HepG2 (cell line): ENCODE measurements around the gene MYBPC2. TPM values are rescaled to one million over a fixed set of nuclear protein-coding genes. Genes with fewer than 3 reads are reported as not detected.

Experiments
- ATAC-seq: fragments of 200-7000 bp; cut with Tn5 transposase; 3 replicates; pipeline ENCODE4 v1.9.1; 2020; ENCODE audit warnings: mild to moderate bottlenecking, moderate library complexity
- BruUV-seq: library from RNA; stranded (reverse); fragments of 400-500 nt; replicated peaks from 2 replicates; lab custom pipeline; 2021; lab: Mats Ljungman, UMichigan
- CTCF ChIA-PET: fragments of 300-600 bp; formaldehyde crosslinking; extraction: SDS; loops from one replicate; lab custom pipeline; 2021; ENCODE audit warnings: low total read pairs, inconsistent platforms, low intra/inter-chr PET ratio; lab: Yijun Ruan, JAX
- POLR2A ChIA-PET: fragments of 350-600 bp; sonication (Branson Sonifier 250); formaldehyde crosslinking; loops from one replicate; lab custom pipeline; 2020; ENCODE audit warnings: antibody characterized with exemption, inconsistent platforms; lab: Yijun Ruan, JAX
- DNase-seq: peaks from one replicate; pipeline ENCODE4 v3.0.0-alpha.2; 2015; ENCODE audit warnings: low spot score
- FAIRE-seq: peaks from 3 replicates; lab custom pipeline; 2011; peaks lifted over from hg19 to GRCh38; lab: Jason Lieb, UNC
- H2AFZ ChIP-seq: one replicate; pipeline ENCODE4 v1.6.1; 2011; ENCODE audit warnings: low read length, inconsistent platforms
- H3K27ac ChIP-seq: fragments of 300-600 bp; 3 replicates; pipeline ENCODE4 v1.8.0; 2011; ENCODE audit warnings: mixed run types, mild to moderate bottlenecking, mixed read lengths, low read length, inconsistent platforms; ENCODE audit not compliant: insufficient read depth; ENCODE audit errors: extremely low read length
- H3K27me3 ChIP-seq, 2 experiments: fragments of 200-600 bp in 1 of 2; 2 replicates in 1 of 2; 3 replicates in 1 of 2; pipeline versions ENCODE4 v1.6.0 to v1.8.0; 2011; ENCODE audit warnings: low read length in 2 of 2, mild to moderate bottlenecking in 2 of 2, moderate library complexity in 2 of 2, inconsistent platforms in 1 of 2; ENCODE audit not compliant: insufficient read depth in 2 of 2, control insufficient read depth in 1 of 2
- H3K36me3 ChIP-seq, 2 experiments: fragments of 200-600 bp in 1 of 2; replicated peaks in 1 of 2; 2 replicates in 1 of 2; 3 replicates in 1 of 2; pipeline versions ENCODE4 v1.5.1 to v1.8.0; 2011; ENCODE audit warnings: low read length in 2 of 2, inconsistent platforms in 1 of 2; ENCODE audit not compliant: insufficient read depth in 2 of 2, control insufficient read depth in 1 of 2
- H3K4me1 ChIP-seq: 2 replicates; pipeline ENCODE4 v1.5.1; 2012; ENCODE audit warnings: low read length, inconsistent platforms; ENCODE audit not compliant: insufficient read depth
- H3K4me2 ChIP-seq: 2 replicates; pipeline ENCODE4 v1.6.0; 2011; ENCODE audit warnings: low read depth, low read length, inconsistent platforms
- H3K4me3 ChIP-seq, 3 experiments: fragments of 200-600 bp in 1 of 3; sonication (generic), shearing (Covaris generic) in 1 of 3; replicated peaks in 1 of 3; 2 replicates each; pipeline ENCODE4 v1.5.1; 2011 to 2016; ENCODE audit warnings: low read length in 3 of 3, inconsistent platforms in 2 of 3, low read depth in 2 of 3, mild to moderate bottlenecking in 2 of 3, control low read depth in 1 of 3, mixed read lengths in 1 of 3; ENCODE audit not compliant: insufficient read depth in 1 of 3
- H3K79me2 ChIP-seq: one replicate; pipeline ENCODE4 v1.6.1; 2011; ENCODE audit warnings: low read length, inconsistent platforms; ENCODE audit not compliant: insufficient read depth
- H3K9ac ChIP-seq: 2 replicates; pipeline ENCODE4 v1.6.0; 2011; ENCODE audit warnings: mild to moderate bottlenecking, low read depth, low read length, inconsistent platforms; ENCODE audit not compliant: insufficient read depth
- H3K9me3 ChIP-seq: 2 replicates; pipeline ENCODE4 v1.5.1; 2012; ENCODE audit warnings: mild to moderate bottlenecking, low read length
- H4K20me1 ChIP-seq: 2 replicates; pipeline ENCODE4 v1.6.0; 2011; ENCODE audit warnings: inconsistent platforms, mild to moderate bottlenecking, low read length, moderate library complexity; ENCODE audit not compliant: insufficient read depth
- FOSL2 ChIP-seq: sonication (generic); formaldehyde crosslinking; IDR thresholded peaks from 2 replicates; pipeline ENCODE4 v1.4.0; 2020; ENCODE audit warnings: missing genetic modification reagents
- FOXC1 ChIP-seq: sonication (generic); formaldehyde crosslinking; IDR thresholded peaks from 2 replicates; pipeline ENCODE4 v1.8.0; 2022; ENCODE audit warnings: mild to moderate bottlenecking, missing genetic modification reagents, borderline replicate concordance
- HCFC1 ChIP-seq: fragments of 150-350 bp; IDR thresholded peaks from 2 replicates; pipeline ENCODE4 v1.6.1; 2014; ENCODE audit warnings: low read depth, low read length
- HNF4A ChIP-seq: sonication (generic); formaldehyde crosslinking; IDR thresholded peaks from 2 replicates; pipeline ENCODE4 v1.4.0; 2020; ENCODE audit warnings: missing genetic modification reagents
- MTF2 ChIP-seq: sonication (generic); formaldehyde crosslinking; IDR thresholded peaks from 2 replicates; pipeline ENCODE4 v1.5.0; 2020; ENCODE audit warnings: missing genetic modification reagents, borderline replicate concordance
- NR2F6 ChIP-seq, 2 experiments: IDR thresholded peaks; 2 replicates each; pipeline ENCODE4 v1.6.1; 2016; ENCODE audit warnings: antibody characterized with exemption in 1 of 2, mild to moderate bottlenecking in 1 of 2
- RARG ChIP-seq: sonication (generic); formaldehyde crosslinking; IDR thresholded peaks from 2 replicates; pipeline ENCODE4 v1.4.0; 2020; ENCODE audit warnings: low read depth, mild to moderate bottlenecking, missing genetic modification reagents
- SMARCC2 ChIP-seq: fragments of 450-650 bp; IDR thresholded peaks from 2 replicates; pipeline ENCODE4 v1.6.1; 2017; ENCODE audit warnings: antibody characterized with exemption, mild to moderate bottlenecking
- SNAI1 ChIP-seq: sonication (generic); formaldehyde crosslinking; IDR thresholded peaks from 2 replicates; pipeline ENCODE4 v1.5.0; 2020; ENCODE audit warnings: mild to moderate bottlenecking, missing genetic modification reagents, borderline replicate concordance
- ZNF616 ChIP-seq: sonication (generic); formaldehyde crosslinking; IDR thresholded peaks from 2 replicates; pipeline ENCODE4 v1.5.0; 2020; ENCODE audit warnings: low read depth, mild to moderate bottlenecking, missing genetic modification reagents
- ZNF619 ChIP-seq: sonication (generic); formaldehyde crosslinking; IDR thresholded peaks from 2 replicates; pipeline ENCODE4 v1.4.0; 2020; ENCODE audit warnings: mild to moderate bottlenecking, missing genetic modification reagents
- whole genome bisulfite sequencing: methylation state at CpG from one replicate; pipeline ENCODE4 v1.1.6; 2017; ENCODE audit warnings: low lambda C conversion rate; 5-methylcytosine and 5-hydroxymethylcytosine counted together
- in situ Hi-C: cut with HindIII; loops from 2 replicates; pipeline ENCODE4 v1.10.0; 2017; ENCODE audit warnings: low pct_unique_long_range_greater_than_20kb; ENCODE audit not compliant: extremely low pct_ligation_motif_present
- intact Hi-C: fragments of 100-400 bp; cut with micrococcal nuclease; formaldehyde crosslinking; loops from one replicate; pipeline ENCODE4 v1.10.0; 2022; ENCODE audit not compliant: unreplicated experiment
- polyA plus RNA-seq, 8 experiments: library from polyadenylated mRNA; depleted of rRNA in 3 of 8; stranded (reverse) in 7 of 8; unstranded in 1 of 8; fragments of >200 nt; fragmentation: Illumina TruSeq in 4 of 8; extraction: Trizol in 4 of 8; gene quantifications; 2 replicates each; pipeline versions ENCODE4 v1.2.1 to v1.2.3, GENCODE V29; 2011 to 2016; ENCODE audit warnings: low read depth in 4 of 8, missing spikeins in 1 of 8, mixed read lengths in 1 of 8; ENCODE audit not compliant: insufficient read depth in 1 of 8
- total RNA-seq, 5 experiments: library from RNA; depleted of rRNA; stranded (reverse); fragments of >200 nt; fragmentation: Illumina TruSeq; extraction: Trizol; gene quantifications; 2 replicates each; pipeline ENCODE4 v1.2.3, GENCODE V29; 2016; ENCODE audit warnings: low read depth in 1 of 5
- TF ChIP-seq, protein P1 (sequence below): sonication (generic); formaldehyde crosslinking; IDR thresholded peaks from 2 replicates; pipeline ENCODE4 v1.5.1; 2020; ENCODE audit warnings: mild to moderate bottlenecking, moderate library complexity, missing genetic modification reagents
- TF ChIP-seq, protein P2 (sequence below): IDR thresholded peaks from 2 replicates; pipeline ENCODE4 v1.6.1; 2016; ENCODE audit warnings: missing biosample characterization, missing genetic modification reagents, low read depth

MYBPC2 gene
- total and polyA plus RNA-seq, 2 of the 13 experiments (the other 11 are each of a cell fraction or from before 2014, with no cell fraction given) = not detected

DNA sequence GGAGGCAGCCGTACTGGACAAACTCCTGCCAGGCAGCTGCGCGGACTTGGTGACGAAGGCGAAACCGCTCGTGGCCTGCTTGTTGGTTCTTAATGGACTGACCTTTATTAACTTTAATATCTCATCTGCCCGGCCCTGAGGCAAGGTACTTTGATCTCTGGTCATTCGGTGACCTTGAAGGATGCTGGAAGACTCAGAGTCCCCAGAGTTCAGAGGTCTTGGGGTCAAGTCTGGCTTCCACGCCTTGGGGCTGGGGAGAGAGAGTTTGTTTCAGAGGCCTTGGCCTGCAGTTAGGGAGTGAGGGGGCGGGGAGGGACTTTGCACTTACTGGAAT is 34.0 kb downstream of the MYBPC2 start:
- Histone ChIP-seq H3K4me3 (peak overlapping the region in 1 of 3 experiments; percentile 18; a peak in 1 of 6 replicates), H3K27me3 (no peaks in the 10 kb centered on the region), H3K79me2 (no peaks in the 10 kb centered on the region), H3K9ac (no peak overlapping the region), H4K20me1 (no peaks in the 10 kb centered on the region), H3K27ac (no peak overlapping the region), H3K36me3 (no peaks in the 10 kb centered on the region), H3K4me1 (peaks cover 36% of the 10 kb centered on the region), H3K9me3 (no peaks in the 10 kb centered on the region), H2AFZ (no peak overlapping the region), H3K4me2 (0 out of 2 replicates have a peak overlapping the region, but pooled peaks have one; percentile 51)
- DNase-seq = no peak
- TF ChIP-seq FOSL2 (no peak), HNF4A (CRISPR knock-in tag) (peak; percentile 38), ZNF616 (CRISPR knock-in tag) (no peak), HCFC1 (no peak), SNAI1 (CRISPR knock-in tag) (no peak), RARG (no peak), ZNF619 (CRISPR knock-in tag) (no peak), NR2F6 (IDR thresholded peaks at IDR 0.05) (0 out of 2 replicates have a peak, but pooled peaks have one; percentile 14), NR2F6 (CRISPR knock-in tag; IDR thresholded peaks at IDR 0.05) (no peak), FOXC1 (CRISPR knock-in tag) (no peak), MTF2 (CRISPR knock-in tag) (no peak), SMARCC2 (no peak)
- TF ChIP-seq, protein P1, sequence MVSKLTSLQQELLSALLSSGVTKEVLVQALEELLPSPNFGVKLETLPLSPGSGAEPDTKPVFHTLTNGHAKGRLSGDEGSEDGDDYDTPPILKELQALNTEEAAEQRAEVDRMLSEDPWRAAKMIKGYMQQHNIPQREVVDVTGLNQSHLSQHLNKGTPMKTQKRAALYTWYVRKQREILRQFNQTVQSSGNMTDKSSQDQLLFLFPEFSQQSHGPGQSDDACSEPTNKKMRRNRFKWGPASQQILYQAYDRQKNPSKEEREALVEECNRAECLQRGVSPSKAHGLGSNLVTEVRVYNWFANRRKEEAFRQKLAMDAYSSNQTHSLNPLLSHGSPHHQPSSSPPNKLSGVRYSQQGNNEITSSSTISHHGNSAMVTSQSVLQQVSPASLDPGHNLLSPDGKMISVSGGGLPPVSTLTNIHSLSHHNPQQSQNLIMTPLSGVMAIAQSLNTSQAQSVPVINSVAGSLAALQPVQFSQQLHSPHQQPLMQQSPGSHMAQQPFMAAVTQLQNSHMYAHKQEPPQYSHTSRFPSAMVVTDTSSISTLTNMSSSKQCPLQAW (CRISPR knock-in tag) = no peak
- TF ChIP-seq, protein P2, sequence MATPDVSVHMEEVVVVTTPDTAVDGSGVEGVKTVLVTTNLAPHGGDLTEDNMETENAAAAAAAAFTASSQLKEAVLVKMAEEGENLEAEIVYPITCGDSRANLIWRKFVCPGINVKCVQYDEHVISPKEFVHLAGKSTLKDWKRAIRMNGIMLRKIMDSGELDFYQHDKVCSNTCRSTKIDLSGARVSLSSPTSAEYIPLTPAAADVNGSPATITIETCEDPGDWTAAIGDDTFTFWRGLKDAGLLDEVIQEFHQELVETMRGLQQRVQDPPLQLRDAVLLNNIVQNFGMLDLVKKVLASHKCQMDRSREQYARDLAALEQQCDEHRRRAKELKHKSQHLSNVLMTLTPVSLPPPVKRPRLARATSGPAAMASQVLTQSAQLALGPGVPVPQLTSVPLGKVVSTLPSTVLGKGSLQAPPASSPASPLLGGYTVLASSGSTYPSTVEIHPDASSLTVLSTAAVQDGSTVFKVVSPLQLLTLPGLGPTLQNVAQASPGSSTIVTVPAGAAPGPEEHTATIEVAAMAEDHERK (CRISPR knock-in tag) = no peak
- CTCF ChIA-PET = no interaction called here
- ATAC-seq = no peak
- FAIRE-seq = no peak
- in situ Hi-C loops (loop anchor here (10.0 kb wide), 1 partner anchor 92 kb away; the partner anchor contains the start of gene NR1H2), intact Hi-C loops (no loop called here)
- 50% methylated on average over 11 of the region's 11 CpGs for WGBS
- no TSS peak for BruUV-seq
- POLR2A ChIA-PET = no interaction called here
